SK-N-SH (cell line): ENCODE measurements around the gene PLK1.

Source experiments
- CHD2 ChIP-seq: fragments of 150-350 bp; IDR thresholded peaks from 2 replicates; pipeline ENCODE4 v1.6.1; 2018; ENCODE audit warnings: low read length; ENCODE audit not compliant: partially characterized antibody
- EZH2phosphoT487 ChIP-seq: fragments of 200-600 bp; sonication (generic); IDR thresholded peaks from 2 replicates; pipeline ENCODE4 v1.6.1; 2017; ENCODE audit warnings: low read depth, mixed run types, mild to moderate bottlenecking, antibody characterized with exemption, moderate library complexity, borderline replicate concordance
- RAD21 ChIP-seq: IDR thresholded peaks from 2 replicates; pipeline ENCODE4 v1.6.1; 2012; ENCODE audit warnings: mild to moderate bottlenecking, low read length
- RFX5 ChIP-seq: IDR thresholded peaks from 2 replicates; pipeline ENCODE4 v1.6.1; 2012; ENCODE audit warnings: mild to moderate bottlenecking, improper control_type of control experiment, low read length
- SIN3A ChIP-seq: IDR thresholded peaks from 2 replicates; pipeline ENCODE4 v1.6.1; 2012; ENCODE audit warnings: low read depth, mild to moderate bottlenecking, low read length, moderate library complexity, borderline replicate concordance
- YY1 ChIP-seq: IDR thresholded peaks from 2 replicates; pipeline ENCODE4 v1.4.0; 2012; ENCODE audit warnings: low read depth, mild to moderate bottlenecking
- TF ChIP-seq, protein P1 (sequence below): fragments of 200-600 bp; sonication (generic); IDR thresholded peaks from 2 replicates; pipeline ENCODE4 v1.6.1; 2017; ENCODE audit warnings: antibody characterized with exemption, mild to moderate bottlenecking, moderate library complexity

DNA sequence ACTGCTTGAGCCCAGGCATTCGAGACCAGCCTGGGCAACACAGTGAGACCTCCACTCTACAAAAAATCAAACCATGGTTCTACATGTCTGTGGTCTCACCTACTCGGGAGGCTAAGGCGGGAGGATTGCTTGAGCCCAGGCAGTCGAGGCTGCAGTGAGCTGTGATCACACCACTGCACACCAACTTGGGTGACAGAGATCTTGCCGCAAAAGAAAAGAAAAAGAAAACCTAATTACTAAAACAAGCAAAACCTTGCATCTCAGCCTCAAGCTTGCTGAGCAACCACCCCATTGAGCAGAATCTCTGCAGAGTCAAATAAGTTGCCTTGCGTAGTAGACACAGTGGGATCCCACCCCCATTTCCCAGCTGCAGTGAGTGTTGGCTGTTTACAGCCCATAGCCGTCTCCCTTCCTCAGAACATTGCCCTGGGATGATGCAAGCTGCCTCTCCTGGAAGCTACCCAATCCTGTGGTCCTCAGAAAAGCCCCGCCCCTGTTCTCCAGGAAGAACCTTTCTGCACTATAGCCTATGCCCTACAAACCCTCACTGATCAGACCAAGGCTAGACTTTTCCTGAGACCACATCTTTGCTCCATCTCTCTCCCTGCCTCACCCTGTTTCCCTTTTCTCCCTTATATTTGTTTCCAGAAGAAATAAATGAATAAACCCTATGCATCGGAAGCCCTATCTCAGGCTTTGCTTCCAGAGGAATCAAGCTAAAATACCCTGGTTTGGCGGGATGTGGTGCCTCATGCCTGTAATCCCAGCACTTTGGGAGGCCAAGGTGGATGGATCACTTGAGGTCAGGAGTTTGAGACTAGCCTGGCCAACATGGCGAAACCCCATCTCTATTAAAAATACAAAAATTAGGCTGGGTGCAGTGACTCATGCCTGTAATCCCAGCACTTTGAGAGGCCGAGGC, 51.1 kb downstream of the PLK1 start:
- TF ChIP-seq RAD21 (no peak), SIN3A (no peak), YY1 (no peak), EZH2phosphoT487 (no peak), CHD2 (no peak), RFX5 (no peak)
- TF ChIP-seq, protein P1, sequence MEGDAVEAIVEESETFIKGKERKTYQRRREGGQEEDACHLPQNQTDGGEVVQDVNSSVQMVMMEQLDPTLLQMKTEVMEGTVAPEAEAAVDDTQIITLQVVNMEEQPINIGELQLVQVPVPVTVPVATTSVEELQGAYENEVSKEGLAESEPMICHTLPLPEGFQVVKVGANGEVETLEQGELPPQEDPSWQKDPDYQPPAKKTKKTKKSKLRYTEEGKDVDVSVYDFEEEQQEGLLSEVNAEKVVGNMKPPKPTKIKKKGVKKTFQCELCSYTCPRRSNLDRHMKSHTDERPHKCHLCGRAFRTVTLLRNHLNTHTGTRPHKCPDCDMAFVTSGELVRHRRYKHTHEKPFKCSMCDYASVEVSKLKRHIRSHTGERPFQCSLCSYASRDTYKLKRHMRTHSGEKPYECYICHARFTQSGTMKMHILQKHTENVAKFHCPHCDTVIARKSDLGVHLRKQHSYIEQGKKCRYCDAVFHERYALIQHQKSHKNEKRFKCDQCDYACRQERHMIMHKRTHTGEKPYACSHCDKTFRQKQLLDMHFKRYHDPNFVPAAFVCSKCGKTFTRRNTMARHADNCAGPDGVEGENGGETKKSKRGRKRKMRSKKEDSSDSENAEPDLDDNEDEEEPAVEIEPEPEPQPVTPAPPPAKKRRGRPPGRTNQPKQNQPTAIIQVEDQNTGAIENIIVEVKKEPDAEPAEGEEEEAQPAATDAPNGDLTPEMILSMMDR = no peak
